GM12875 (cell line): ENCODE measurements around the gene ACVR1B.

ENCODE experiments used
- H3K4me3 ChIP-seq: one replicate; pipeline ENCODE4 v1.5.1; 2011; ENCODE audit warnings: low read depth, low read length, control low read depth
- CTCF ChIP-seq: IDR thresholded peaks from 2 replicates; pipeline ENCODE4 v1.5.1; 2011; ENCODE audit warnings: low read depth, mild to moderate bottlenecking, control low read depth, inconsistent platforms, low read length, moderate library complexity, borderline replicate concordance; ENCODE audit not compliant: insufficient read depth

Gene ACVR1B

GRCh38 chr12:51938726-51939125 is 12.8 kb upstream of the ACVR1B start:
- TF ChIP-seq CTCF: no peak
- no peak overlapping the region for H3K4me3 ChIP-seq

- no peak overlapping the region for H3K4me3 ChIP-seq
- no peak for TF ChIP-seq CTCF
Measured at GRCh38 chr12:51941011-51941581, 10.4 kb upstream of the ACVR1B start.

- H3K4me3 ChIP-seq: no peak overlapping the region
- no peak for TF ChIP-seq CTCF
Measured at GRCh38 chr12:51941604-51942003, 9.9 kb upstream of the ACVR1B start.

- H3K4me3 ChIP-seq: no peak overlapping the region
- TF ChIP-seq CTCF: no peak
Measured at GRCh38 chr12:51942056-51942455, 9.4 kb upstream of the ACVR1B start.

GRCh38 chr12:51942501-51943000 is 8.9 kb upstream of the ACVR1B start:
- no peak overlapping the region for H3K4me3 ChIP-seq
- no peak for TF ChIP-seq CTCF

GRCh38 chr12:51943346-51943745 is 8.2 kb upstream of the ACVR1B start:
- no peak overlapping the region for H3K4me3 ChIP-seq

More at GRCh38 chr12:51943346-51943745, 8.2 kb upstream of the ACVR1B start:
- TF ChIP-seq CTCF: no peak
